Stimulated activated CD4-positive, alpha-beta T cell treated with anti-CD3 and anti-CD28 coated beads, TNF-alpha, amount 100 ng/mL, for 24 hours (primary cell): ENCODE measurements around the gene OSBPL9.
"Not testable (repeated sequence)": the region's sequence is repeated elsewhere in the genome, so short reads cannot be mapped to it uniquely, and the experiment has no call there.

Experiments used
- DNase-seq, 3 experiments: peaks; one replicate each; pipeline ENCODE4 v3.0.0-alpha.2; 2020; ENCODE audit warnings: low read depth in 3 of 3

OSBPL9 gene

DNA sequence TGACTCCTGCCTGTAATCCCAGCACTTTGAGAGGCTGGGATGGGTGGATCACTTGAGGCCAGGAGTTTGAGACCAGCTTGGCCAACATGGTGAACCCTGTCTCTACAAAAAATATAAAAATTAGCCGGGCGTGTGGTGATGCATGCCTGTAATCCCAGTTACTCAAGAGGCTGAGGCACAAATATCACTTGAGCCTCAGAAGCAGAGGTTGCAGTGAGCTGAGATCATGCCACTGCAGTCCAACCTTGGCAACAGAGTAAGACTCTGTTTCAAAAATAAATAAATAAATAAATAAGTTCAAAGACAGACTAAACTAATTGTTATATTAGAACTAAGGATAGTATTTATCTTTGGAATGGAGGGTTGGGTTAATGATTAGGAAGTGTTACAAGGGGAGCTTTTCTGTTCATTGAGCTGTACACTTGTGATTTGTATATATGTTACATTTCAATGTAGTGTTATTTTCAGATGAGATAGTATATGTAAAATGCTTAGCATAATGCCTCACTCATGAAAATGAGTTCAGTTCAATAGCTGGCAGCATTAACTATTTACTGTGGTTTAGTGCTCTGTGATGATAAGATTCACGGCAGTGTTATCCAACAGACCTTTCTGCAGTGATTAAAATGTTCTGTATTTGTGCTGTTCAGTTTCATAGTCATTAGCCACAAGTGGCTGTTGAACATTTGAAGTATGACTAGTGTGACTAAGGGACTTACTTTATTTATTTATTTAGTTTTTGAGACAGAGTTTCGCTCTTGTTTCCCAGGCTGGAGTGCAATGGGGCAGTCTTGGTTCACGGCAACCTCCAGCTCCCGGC, 47.7 kb downstream of the OSBPL9 start:
- DNase-seq, result no peak

DNA sequence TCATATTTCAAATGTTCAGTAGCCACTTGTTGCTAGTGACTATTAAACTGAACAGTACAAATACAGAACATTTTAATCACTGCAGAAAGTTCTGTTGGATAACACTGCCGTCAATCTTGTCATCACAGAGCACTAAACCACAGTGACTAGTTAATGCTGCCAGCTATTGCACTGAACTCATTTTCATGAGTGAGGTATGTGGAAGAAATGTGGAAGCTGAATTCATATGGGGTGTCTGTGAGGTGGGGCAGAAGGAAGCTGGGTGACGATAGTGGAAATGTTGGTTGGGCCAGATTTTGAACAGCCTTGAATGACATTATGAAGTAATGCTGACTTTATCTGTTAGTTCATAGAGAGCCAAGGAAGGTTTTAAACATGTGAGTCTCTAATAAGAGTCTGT, 49.6 kb downstream of the OSBPL9 start:
- no peak for DNase-seq

DNA sequence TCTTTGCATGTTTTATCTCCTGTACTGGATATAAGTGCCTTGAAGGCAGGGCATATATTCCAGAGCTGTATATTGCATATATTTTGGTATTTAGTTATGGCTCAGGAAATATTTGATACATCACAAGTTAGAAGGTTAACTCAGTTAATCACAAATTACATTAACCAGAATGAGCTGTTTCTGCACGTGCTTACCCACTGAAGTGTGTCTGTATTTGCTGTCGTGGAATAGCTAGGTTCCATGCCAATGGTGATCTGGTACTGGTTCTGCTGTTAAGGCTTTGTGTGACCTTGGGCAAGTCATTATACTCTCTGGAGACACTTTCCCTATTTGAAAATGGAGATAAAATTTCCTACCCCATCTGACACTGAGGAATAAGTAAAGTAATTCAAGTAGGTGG, 50.7 kb downstream of the OSBPL9 start:
- DNase-seq, result no peak

DNA sequence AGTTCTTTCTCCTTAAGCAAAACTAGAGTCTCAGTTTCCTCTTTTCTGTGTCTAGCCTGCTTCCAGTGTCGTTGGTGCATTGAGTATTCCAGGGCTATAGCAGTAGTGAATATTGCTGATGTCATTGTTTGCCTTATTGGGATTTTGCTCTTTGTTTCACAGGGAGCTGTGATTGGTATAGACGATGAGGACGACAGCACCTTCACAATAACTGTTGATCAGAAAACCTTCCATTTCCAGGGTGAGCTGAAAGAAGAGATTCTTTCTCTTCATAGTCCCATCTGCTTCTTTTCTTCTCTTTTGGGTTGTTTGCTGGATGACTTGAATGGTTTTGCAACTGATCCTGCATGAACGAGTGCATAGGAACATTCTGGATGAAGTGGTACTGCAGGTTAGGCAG, 52.4 kb downstream of the OSBPL9 start:
- DNase-seq, result no peak

DNA sequence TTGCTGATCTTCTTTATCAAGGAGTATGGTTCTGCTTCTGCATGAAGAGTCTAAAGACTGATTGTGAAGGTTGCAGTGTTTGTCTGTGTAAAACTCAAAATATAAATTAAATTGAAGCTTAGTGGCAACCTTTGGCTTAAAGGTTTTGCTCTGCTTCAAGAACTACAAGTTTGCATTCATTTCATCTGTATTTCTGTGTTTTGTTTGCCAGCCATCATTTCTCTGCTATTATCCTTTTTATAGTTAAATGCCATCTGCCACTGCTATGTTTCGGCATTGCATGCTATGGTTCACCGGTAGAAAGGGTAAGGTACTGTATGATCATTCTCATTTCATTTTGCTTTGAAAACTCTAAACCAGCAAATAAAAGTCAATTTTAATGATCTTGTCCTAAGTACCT, 52.9 kb downstream of the OSBPL9 start:
- DNase-seq, result no peak

DNA sequence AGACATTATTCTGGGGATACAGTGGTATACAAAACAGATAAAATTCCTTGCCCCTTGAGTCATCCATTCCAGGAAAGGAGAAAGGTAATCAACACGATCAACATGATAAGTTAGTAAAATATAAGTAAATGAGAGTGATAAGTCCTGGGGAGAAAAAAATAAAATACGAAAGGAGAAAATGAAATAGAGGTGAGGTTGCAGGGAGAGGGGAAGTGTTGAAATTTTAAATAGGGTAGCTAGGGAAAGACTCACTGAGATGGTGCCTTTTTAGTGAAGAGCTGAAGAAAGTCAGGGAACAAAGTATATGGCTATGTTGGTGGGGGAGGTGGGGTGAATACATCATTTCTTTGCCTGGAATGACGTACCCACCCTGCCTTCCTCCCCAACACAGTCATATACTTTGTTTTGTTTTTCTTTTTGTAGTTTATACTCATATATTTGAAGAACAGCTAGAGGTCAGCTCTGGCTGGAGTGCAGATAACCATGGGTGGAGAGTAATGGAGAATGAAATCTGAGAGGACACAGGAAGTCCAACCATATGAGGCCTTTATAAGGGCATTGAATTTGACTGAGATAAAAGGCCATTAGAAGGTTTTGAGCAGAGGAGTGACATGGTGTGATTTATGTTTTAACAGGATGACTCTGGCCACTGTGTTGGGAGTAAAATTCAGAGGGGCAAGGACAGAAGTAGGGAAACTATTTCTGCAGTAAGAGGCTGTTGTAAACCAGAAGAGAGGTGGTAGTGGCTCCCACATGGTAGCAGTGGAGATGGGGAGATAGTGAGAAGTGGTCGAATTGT, 54.8 kb downstream of the OSBPL9 start:
- no peak for DNase-seq

DNA sequence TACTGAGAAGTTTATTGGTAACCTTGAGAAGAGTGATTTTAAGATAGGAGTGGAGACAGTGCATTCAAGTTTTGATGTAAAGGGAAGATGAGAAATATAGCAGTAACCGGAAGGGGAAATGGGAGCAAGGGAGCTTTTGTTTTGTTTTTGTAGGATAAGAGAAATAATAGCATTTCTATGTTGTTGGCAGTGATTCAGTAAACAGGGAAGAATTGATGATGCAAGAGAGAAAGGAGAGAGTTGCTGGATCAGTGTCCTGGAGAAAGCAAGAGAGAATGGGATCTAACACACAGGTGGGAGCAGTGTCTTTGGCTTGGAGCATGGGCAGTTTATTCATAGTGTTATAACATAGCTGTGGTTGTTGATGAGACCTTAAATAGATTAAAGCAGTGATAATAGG, 56.4 kb downstream of the OSBPL9 start:
- DNase-seq, result no peak

DNA sequence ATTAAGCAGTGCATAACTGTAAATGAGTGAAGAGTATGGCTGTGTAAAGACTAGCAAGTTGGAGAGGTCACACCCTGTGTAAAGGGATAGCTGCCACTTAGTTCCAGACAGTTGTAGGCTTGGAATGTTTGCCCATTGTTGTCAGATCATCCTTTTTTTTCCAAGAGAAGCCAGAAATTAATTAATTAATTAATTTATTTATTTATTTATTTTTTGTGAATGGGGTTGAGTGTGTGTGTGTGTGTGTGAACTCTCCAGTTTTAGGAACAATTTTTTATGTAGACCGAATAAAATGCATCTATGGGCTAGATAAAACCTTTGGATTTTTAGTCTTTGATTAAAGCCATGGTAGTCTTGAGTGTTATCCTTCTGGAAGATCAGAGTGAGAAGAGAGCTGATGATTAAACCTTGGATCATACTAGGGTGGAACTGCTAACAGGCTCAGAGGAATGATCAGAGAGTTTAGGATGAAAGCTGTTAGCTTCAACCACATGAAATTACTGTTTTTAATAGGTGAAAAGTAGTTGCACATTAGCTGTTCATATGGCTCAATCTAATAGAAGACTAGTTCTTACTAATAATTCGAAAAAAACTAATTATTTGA, 58.4 kb downstream of the OSBPL9 start:
- DNase-seq, result no peak

DNA sequence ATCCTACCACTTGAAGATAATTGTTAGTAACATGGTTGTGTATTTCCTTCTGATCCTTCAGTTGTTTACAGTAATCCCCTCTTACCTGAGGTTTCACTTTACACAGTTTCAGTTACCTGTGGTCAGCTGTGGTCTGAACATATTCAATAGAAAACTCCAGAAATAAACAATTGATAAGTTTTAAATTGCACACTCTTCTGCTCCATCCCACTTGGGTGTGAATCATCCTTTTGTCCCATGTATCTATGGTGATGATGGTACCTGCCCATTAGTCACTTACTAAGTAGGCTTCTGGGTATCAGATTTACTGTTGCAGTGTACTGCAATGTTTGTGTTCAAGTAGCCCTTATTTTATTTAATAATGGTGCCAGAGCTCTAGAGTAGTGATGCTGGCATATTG, 62.5 kb downstream of the OSBPL9 start:
- DNase-seq, result no peak

DNA sequence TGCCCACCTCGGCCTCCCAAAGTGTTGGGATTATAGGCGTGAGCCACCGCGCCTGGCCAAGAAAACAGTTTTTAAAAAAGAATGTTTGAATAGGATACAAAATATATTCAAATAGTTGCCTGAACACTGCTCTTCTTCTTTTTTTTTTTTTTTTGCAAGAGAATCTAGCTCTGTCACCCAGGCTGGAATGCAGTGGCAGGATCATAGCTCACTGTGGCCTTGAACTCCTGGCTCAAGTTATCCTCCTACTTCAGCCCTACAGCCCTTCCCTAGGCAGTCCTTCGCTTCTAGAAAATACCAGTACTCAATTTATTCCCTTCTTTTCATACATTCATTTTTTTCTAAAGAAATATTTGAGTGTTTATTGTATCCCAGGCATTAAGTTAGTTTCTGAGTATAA, 67.9 kb downstream of the OSBPL9 start:
- no peak for DNase-seq

DNA sequence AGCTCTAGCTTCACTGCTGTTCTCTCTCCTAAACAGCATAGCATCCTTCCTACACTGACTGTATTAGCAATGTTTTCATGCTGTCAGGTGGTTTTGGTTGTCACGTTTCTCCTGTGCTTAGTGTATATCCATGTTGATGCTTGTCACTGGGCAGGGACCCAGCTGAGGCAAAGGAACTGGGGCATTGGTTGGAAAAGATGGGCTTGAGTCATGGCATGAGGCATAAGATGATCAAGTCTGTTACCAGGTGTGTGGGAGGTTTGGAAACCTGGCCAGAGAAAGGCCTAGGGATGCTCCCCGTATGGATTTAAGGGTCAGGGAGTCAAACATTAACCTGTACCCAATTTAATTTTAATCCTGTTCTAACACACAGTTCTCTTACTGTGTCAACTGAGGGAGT, 69.6 kb downstream of the OSBPL9 start:
- DNase-seq, result no peak

DNA sequence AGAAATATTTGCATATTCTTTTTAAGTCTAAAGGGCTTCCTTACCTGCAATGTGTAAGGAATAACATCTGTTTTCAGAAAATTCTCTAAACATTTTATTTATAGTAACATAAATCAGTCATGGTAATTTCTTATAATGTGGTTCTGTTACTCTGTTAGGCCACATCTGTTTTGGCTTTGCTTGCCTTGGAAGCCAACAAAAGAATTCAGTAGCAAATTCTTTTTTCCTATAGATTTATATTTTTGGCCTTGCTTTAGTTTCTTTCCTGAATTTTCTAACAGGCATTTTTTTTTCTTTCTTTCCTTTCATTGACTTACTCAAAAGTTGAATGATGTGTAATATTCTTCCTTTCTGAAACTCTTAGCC, 72.2 kb downstream of the OSBPL9 start:
- DNase-seq, result no peak

DNA sequence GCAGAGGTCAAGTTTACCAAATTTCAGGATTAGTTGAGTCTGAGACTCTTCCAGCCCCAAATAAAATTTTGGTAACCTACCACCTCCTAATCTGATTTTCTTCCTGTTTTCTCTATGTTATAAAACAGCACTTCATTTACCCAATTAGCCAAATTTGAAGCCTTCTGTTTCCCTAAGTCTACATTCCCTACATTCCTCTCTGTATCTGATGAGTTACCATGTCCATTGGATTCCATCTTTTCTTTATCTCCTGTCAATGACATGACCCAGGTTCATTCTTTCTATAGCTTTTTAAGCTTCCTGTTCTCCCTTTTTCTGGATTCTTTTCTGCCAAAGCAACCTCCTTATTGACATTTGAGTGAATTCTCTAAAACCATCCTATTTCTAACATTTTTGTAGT, 72.8 kb downstream of the OSBPL9 start:
- no peak for DNase-seq

DNA sequence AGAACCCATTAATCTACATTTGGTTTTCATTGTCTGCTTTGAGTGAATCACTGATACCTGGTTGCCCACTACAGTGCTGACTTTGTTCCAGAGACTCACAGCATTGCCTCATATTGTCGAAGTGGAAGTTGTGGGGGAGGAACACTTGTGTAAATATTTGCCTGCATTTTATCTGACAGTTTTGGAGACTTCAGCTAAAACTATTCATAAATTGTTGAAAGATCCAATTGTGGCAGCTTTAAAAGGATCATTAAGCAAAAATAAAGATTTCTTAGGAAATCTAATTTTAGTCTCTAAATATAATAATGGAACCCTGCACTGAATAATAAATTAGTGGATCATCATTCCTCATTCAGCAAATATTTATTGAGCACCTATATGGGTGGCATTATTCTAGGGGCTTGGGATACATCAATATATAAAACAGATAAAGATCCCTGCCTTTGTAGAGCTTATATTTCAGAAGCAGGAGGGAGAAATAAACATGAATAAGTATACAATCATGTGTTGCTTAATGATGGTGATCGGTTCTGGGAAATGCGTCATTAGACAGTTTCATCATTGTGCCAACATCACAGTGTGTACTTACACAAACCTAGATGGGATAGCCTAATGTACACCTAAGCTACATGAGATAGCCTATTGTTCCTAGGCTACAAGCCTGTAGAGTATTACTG, 73.5 kb downstream of the OSBPL9 start:
- no peak for DNase-seq

DNA sequence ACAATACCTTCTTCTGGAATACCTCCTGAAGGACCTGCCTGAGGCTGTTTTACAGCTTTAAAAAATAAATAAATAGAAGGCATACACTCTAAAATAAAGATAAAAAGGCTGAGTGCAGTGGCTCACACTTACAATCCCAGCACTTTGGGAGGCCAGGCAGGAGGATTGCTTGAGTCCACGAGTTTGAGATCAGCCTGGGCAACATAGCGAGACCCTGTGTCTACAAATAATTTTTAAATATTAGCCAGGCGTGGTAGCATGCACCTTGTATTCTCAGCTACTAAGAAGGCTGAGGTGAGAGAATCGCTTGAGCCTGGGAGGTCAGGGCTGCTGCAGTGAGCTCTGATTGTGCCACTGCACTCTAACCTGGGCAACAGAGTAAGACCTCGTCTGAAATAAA, 75.0 kb downstream of the OSBPL9 start:
- no peak for DNase-seq

DNA sequence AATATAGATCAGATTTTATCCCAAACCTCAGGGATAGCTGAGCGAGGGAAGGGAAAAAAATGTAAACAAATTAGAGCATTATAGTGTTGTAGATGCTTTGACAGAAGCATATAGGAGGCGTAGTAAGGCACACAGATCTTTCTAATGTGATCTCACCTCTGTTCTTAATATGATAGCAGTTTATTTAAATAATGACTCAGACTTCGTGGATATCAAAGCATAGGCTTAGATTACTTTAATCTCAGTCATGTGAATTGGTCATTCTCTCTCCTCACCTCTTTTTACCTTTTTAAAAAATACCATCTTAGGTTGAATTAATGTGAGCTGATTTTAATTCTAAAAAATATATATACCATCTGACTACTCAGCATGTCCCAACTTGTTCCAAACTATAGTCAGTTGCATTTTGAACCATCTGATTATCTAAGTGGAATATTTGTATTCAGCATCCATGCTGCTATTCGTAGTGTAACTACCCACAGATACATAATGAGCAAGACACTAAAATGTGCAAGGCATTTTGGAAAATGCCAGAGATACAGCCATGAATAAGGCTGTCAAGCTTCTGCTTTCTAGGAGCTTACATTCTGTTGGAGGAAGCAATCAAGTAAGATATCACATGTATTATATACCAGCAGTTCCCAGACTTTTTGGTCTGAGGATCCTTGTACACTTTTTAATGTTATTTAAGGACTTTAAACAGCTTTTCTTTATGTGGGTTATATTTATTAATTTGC, 76.7 kb downstream of the OSBPL9 start:
- no peak for DNase-seq

DNA sequence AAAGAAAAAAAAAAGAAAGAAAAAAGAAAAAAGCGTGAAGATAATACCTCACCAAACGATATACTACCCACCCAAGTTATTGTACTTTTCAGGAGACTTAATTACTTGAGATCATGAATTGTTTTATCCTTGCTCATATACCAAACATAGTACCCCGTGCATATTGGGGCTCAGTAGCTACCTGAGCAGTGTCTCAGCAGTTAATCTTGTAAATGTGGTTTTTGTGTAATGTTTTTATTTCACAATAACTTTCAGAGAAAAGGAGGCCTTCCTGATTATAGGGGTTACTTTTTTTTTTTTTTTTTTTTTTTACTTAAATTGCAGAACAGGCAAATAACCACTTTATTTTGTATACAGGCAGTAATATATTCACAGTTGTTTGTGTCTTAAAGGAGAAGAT, 80.3 kb downstream of the OSBPL9 start:
- DNase-seq, result no peak

DNA sequence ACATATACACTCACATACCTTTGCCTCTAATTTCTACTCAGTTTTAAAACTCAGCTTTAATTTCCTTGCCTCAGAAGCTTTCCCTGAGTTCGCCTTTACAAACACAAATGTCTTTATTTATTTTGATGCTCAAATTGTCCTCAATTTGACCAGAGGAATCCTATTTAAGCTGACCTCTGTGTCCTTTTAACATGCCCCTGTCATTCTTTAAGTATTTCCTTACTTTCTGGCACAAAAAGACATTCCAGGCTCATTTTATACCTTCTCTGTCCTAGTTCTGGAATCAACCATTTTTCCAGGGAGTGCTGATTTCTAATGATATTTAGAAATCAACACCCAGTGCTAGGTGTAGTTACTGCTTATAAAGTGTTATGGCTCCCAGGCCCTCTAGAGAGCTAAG, 82.5 kb downstream of the OSBPL9 start:
- DNase-seq, result no peak

DNA sequence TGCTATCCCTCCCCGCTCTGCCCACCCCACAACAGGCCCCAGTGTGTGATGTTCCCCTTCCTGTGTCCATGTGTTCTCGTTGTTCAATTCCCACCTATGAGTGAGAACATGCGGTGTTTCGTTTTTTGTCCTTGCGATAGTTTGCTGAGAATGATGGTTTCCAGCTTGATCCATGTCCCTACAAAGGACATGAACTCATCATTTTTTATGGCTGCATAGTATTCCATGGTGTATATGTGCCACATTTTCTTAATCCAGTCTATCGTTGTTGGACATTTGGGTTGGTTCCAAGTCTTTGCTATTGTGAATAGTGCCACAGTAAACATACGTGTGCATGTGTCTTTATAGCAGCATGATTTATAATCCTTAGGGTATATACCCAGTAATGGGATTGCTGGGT, 84.9 kb downstream of the OSBPL9 start:
- not testable (repeated sequence) for DNase-seq

DNA sequence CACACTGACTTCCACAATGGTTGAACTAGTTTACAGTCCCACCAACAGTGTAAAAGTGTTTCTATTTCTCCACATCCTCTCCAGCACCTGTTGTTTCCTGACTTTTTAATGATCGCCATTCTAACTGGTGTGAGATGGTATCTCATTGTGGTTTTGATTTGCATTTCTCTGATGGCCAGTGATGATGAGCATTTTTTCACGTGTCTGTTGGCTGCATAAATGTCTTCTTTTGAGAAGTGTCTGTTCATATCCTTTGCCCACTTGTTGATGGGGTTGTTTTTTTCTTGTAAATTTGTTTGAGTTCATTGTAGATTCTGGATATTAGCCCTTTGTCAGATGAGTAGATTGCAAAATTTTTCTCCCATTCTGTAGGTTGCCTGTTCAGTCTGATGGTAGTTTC, 85.3 kb downstream of the OSBPL9 start:
- not testable (repeated sequence) for DNase-seq

DNA sequence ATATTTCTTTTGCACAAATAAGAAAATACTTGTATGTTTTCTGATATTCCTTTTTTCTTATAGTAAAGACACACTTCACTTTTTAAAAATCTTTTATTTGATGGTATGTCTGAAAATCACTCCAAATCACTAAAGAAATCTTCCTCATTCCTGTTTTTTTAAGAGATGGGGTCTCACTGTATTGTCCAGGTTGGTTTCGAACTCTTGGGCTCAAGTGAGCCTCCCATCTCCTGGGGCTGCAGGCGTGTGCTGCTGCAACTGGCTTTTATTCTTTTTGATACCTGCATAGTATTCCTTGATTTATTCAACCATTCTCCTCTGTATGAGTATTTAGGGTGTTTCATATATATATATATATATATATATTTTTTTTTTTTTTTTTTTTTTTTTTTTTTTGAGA, 88.1 kb downstream of the OSBPL9 start:
- no peak for DNase-seq
